HG02885 (cell line): ENCODE data around the gene INPP5A.

ENCODE experiments used
- ATAC-seq: cut with Tn5 transposase; IDR thresholded peaks from one replicate; pipeline ENCODE4 v1.9.1; 2021; ENCODE audit warnings: mild to moderate bottlenecking; ENCODE audit not compliant: unreplicated experiment, poor library complexity

The INPP5A gene

DNA sequence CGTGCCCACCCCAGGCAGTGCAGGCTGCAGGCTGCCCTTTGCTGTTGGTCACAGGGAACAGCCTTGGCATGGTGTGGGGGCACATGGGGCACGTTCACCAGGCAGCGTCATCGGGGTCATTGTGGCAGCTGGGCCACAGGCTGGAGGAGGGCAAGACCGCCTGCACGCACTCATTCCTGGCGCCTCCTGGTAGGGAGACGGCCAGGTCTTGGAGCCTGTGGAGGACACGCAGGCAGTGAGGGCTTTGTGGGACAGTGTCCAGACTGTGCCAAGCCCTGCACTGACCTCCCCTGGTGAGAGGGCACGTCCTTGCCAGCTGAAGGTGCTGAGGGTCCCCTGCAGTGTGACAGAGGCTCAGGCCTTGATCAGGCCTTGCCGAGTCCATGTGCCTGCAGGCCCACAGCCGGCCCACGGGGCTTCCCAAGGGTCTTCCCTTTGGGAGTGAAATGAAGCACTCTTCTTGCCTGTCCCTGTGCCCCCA is 171.9 kb downstream of the INPP5A start:
- no peak for ATAC-seq

DNA sequence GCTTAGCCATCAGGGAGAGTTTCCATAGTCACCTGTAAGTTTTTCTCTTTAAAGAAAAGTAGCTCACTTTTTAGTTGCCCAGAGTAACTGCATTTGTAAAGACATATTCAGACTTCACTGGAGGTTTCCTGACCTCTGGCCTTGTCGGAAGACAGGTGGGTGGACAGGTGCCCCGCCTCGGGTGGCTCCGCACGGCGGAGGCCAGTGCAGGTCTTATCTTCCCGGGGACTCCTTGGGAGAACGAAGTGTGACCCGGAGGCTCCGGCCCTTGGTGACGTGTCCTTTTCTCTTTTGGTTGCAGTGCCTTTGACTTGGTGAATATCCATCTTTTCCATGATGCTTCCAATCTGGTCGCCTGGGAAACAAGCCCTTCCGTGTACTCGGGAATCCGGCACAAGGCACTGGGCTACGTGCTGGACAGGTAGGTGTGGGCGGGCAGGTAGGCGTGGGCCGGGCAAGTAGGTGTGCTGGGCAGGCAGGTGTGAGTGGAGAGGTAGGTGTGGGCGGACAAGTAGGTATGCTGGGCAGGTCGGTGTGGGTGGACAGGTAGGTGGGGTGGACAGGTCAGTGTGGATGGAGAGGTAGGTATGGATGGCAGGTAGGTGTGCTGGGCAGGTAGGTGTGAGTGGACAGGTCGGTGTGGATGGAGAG is 172.6 kb downstream of the INPP5A start:
- no peak for ATAC-seq

DNA sequence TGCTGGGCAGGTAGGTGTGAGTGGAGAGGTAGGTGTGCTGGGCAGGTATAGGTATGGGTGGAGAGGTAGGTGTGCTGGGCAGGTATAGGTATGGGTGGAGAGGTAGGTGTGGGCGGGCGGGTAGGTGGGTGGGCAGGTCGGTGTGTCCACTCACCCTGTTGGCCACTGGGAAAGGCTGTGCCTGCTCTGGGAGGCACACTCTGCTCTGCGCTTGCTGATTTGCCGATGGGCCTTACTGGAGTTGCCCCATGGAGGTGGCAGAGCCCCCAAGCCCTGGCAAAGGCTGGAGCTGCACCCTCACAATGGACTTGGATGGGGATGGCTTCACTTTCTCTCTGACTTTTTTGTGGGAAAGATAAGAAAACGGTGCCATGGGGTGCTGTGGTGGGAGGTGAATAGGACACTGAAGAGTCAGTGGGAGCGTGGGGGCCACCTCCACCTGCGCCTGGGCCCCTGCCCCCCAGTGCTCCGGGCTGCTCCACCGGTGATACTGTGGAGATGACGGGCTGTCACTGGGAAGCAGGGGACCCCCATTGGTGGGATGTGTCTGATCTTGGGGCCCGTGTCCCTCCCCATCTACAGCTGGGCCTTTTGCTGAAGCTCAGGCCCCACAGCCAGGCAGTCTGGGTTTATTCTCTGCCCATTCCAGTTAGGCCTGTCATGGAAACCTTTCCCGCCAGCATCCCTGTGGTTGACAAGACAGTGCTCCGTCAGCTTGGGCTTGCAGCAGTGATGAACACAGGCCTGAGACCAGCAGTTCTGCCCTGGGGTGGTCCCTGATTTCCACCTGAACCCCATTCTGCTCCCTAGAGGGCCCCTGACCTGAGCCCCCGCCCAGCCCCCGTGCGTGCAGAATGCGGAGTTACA is 173.4 kb downstream of the INPP5A start:
- ATAC-seq = no peak

DNA sequence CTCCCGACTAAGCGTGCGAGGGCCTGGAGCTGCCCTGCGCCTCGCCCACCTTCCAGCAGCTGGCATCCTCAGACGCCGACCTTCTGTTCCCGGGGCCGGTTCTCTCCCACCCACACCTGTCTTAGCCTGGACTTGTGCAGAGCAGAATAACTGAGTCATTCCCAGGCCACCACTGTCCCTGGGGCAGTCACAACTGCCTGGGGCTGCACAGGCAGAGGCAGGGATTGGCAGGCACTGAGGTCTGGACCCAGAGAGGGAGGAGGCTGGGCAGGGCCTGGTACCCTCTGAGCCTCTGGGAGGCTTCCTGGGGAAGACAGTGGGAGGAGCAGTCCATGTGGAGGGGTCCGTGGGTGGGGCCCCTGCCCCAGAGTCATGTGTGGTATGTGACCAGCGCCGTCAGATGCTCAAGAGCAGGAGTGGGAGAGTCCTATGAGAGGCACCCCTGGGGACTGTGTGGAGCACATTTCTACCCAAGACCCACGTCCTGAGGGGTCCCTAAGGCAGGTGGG is 174.1 kb downstream of the INPP5A start:
- no peak for ATAC-seq

DNA sequence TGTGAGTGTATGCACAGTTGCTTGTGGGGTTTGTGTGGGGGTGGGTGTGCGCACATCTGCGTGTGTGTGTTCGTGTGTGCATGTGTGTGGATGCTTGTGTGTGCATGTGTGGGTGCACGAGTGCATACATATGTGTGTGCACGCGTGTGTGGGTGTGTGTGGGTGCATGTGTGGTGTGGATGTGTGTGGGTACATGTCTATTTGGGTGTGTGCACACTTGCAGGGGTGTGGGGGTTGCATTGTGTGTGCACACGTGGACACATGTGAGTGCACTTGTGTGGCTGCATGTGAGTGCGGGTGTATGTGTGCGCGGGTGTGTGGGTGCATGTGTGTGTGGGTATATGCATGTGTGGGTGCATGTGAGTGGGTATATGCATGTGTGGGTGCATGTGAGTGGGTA is 174.7 kb downstream of the INPP5A start:
- no peak for ATAC-seq

DNA sequence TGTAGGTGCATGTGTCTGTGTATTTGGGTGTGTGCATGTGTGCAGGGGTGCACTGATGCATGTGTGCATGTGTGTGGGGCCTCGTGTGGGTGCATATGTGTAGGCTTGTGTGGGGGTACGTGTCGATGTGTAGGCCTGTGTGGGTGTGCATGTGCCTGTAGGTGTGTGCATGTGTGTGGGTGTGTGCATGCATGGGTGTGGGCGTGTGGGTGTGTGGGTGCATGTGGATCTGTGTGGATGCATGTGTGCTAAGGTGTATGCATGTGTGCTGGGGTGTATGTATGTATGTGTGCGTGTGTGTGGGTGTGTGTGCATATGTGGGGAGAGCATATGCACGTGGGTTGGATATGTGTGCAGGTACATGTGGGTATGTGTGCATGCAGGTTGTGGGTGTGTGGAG is 175.2 kb downstream of the INPP5A start:
- no peak for ATAC-seq

DNA sequence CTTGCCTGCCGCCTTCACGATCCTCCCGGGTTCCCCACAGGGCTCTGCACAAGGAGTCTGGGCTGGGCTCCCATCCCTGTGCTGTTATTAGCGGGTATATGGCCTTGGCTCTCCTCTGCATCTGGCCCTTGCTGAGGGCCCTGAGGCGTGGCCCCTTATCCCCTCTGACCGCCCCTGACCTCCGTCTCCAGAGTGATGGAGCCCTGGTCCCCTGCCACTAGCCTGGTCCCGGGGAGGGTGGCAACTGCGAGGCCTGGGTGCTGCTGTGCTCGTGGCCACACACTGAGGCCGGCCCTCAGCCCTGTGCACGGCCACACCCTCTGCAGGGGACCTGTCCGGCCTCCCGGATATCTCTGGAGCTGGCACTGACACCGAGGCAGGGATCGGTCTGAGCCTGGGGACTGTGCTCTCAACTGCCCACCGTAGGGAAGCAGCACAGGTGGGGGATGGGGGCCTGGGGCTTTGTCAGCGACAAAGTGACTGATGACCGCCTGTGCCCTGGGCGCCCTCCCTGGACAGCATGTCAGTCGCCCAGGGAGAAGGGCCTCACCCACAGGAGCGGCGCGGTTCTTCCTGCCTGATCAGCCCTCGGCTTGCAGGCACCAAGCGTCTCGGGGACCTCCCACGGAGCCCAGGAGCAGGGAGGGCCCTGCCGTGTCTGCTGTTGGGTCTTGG is 176.0 kb downstream of the INPP5A start:
- no peak for ATAC-seq

DNA sequence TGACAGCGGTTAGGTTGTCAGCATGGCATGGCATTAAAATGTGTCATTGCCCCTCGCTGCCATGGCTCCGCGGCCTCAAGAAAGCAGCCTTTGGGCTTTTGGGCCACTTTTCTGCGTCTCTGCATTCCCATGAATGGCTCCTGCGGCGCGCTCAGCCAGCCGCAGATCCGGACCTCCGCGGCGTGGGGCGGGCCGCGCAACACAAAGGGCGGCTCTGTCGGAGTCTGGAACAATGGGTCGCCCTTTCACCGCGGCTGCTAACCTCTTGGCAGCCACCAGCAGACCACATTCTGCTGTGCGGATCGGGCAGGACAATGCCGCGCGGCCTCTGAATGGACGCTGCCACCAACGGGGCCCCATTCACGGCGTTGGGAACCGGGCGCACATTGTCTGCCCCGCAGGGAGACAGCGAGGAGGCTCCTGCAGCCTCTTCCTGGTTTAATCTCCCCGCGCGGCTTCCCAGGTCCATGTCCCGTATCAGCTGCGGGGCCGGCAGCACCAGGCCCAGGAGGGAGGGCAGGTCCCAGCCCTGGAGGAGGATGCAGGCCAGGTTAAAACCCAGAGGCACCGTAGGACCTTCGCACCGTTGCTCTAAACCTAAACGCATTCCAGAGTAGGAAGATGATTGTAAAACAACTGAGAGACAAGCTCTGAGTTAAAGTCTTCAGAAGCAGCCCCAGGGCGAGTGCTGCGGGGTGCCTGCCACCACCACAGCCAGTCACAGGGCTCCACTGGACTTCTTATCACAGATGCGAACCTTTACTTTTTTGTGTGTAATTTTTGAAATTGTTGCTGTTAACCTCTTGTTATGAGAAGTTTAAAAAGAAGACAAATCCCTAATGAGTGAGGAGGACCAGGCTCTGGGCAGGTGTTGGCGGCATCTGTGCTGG is 176.8 kb downstream of the INPP5A start:
- no peak for ATAC-seq

DNA sequence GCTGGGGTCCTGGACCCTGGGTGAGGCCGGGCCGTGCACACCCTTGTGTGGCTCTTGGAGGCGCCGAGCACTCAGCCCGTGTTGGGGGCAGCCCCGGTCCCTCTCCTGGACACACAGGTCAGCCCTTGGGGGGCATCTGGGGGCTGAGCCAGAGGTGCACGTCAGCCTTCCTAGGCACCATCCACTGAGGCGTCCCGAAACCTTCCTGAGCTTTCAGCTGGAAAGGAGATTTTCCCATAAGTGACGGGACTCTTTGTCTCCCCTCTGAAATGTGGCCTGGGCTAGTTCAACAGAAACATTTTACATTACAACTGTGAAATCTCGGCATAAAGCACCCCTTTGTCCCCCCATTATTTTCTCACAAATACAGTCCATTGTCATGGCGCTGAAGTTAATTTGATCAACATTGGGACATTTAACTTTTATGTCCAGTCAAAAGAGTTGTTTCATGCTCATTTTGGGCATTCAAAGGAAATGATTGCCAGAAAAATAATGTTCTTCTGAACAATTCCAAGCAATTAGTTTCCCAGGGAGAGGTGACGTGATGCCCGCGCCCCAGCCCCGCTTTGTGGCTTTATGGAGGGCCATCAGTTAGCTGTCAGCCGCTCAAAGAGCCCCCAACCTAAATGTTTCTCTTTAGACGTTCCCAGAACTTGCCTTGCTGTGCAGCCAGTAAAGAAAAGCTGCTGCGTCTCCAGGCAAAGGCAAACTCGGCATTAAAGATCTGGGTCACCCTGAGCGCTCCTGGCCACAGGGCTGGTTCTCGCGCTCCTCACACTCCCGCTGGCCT is 177.6 kb downstream of the INPP5A start:
- no peak for ATAC-seq

DNA sequence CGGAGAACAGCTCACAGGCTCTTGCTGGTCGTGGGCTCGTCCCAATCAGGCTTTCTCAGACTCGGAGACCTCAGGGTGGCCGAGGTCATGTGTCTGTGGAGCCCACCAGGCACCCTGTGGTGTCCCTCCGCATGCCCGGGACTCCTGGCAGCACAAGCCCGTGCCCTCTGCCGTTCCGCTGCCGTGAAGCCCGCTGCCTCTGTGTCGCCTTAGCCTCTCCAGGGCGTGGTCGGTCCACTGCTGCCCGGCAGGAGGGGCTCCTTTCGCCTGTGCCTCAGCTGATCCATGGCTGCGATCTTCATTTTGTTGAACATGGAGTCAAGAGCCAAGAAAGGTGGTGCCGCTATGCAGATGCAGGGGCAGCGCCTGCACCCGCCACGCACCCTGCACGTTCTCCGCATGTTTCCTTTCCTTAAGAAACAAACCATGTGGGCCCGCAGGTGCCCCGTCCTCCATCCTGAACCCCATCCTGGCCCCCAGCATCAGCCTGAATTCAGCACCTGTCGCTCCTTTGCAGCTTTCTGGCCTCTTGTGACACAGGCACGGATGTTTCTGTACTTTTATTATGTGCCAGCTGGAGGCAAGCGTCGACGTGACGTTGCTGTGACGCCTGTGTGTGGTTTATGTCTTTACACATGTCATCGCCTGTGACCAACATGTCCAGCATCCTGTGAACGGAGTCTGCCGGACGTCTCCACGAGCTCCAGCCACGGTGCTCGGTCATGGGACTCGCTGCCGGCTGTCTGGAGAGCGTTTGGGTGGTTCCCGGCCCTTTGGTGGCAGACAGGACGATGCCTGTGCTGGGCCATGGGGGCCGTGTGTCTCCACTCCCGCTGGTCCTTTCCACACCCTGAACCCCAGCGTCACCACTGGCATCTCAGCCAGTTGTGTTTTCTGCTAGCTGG is 178.4 kb downstream of the INPP5A start:
- no peak for ATAC-seq

DNA sequence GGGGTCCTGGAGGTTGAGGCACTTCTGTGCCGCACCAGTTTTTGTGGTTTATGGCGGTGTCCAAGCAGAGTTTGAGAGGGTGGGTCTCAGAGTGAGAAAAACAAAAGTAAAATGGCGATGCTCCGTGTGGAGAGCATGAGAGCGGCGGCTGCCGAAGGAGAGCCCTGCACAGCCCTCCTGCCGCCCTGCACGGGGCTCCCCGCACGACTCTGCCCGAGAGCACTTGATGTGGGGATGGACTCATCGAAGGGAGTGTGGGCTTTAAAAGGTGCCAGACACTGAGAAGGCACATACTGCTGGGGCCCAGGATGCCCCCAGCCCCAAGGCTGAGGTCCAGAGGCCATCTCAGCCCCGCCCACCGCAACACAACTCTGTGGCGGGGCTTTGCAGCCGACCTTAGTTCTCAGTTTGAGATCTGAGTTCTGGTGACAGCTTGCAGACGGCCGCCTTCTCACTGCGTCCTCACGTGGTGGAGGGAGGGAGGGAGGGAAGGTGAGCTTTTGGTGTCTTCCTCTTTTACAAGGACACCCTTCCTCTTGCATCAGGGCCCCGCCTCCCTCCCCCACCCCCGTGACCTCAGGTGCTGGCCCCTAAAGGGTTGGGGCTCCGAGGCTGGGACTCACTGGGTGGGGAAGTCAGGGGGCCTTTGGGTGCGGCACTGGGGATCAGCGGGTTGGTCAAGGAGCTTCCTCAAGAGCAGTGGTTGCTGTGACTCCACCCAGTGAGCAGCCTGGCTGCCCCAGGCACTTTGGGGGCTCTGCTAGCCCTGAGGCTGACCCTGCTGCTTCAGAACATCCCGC is 179.3 kb downstream of the INPP5A start:
- ATAC-seq = no peak

DNA sequence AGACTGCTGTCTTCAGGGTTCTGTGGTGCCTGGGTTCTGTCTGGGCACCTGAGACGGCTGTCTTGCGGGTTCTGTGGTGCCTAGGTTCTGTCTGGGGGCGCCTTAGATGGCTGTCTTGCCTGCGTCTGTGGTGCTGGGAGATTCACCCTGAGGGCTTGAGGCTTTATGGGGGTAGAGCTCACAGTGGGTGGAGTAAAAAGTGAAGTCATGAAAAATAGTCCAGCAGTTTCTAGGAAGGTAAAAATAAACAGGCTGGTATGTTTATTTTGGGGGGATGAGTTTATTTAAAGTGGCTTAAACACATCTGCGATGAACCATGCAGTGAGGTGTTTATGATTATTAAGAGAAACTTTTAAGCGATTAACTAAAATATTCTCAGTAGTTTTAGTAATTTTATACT is 184.1 kb downstream of the INPP5A start:
- ATAC-seq = no peak

DNA sequence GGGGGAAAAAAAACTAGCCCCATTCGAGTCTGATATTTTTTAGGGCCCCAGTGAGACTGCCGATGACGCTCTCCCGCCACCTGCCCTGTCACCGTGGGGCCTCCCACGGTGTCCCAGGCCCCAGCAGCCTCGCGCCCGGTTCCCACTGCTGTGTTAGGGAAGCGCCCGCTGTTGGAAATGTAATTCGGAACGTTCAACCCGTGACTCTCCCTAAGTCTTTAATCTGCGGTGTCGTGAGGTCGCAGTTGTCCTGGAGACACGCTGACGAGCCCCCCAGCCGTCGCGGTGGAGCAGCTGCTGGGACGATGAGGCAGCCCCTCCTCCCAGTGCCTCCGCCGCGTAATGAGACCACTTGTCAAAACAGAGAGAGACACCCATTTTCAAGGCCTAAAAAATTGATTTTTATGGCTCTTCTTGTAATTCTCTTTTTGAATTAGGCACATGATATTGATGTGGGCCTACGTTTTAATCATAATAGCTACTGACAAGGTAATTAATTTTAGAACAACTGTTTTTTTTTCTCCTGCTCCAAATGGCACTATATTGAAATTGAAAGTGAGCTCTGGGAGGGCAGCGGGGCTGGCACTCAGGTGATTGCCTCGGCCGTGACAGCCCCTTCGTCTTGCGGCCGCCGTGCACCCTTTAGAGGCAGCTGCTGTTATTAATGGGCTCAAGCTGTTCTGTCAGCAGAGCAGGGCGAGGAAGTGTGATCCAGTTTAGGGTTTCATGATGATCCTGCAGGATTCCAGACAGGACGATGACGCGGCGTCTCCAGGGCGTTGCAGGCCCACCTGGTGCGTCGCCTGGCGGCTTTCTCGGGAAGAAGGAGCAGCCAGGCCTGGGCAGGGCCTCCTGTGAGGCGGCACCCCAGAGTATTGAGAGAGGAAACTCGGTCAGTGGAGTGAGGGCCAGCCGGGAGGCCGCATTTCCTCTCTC is 185.1 kb downstream of the INPP5A start:
- ATAC-seq = no peak

DNA sequence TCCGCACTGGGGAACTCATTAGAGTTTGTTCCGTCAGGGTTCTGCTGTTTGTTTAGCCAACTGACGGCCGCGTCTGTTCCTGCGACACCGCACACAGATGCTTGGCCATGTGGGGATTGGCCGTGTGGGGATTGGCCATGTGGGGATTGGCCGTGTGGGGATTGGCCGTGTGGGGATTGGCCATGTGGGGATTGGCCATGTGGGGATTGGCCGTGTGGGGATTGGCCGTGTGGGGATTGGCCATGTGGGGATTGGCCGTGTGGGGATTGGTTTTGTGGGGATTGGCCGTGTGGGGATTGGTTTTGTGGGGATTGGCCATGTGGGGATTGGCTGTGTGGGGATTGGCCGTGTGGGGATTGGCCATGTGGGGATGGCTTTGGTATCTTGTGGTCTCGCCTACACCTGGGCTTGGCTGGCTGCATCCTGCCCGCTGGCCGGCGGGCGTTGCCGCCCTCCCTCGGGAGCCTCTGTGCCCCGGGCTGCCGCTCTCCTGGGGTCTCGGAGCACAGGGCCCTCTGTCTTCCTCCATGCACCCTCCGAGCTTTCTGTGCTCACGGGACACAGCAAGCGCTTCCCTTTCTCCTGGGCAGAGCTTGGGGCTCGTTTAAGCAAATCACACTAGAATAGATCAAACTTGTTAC is 185.9 kb downstream of the INPP5A start:
- no peak for ATAC-seq

DNA sequence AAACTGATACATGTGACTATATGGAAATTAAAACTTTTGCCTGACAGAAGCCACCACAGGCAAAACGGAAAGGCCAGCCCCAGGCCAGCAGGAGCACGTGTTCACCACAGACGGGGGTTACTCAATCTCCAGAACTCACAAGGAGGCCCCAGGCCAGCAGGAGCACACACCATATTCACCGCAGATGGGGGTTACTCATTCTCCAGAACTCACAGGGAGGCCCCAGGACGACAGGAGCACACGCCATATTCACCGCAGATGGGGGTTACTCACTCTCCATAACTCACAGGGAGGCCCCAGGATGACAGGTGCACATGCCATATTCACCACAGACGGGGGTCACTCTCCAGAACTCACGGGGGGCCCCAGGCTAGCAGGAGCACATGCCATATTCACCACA is 186.9 kb downstream of the INPP5A start:
- no peak for ATAC-seq

DNA sequence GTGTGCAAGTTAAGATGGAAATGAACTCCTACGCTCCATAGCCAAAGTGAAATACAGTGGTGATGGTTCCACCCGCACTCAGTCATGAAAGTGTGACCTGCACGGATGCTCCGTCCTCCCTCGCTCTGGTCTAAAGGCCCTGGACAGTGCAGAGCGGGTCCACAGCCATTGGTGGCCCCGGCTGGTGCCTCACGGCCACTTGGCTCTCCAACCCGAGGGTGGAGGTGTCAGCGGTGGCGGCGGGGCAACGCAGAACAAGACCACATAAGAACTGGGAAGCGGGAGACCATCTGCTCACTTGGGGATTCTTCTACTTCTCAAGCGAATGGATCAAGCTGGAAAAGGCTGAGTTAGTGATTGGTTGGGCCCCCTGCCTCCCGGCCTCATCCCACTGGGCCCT is 187.6 kb downstream of the INPP5A start:
- no peak for ATAC-seq
